ENCODE data around the gene FSTL5.
"Not testable (repeated sequence)": the region's sequence is repeated elsewhere in the genome, so short reads cannot be mapped to it uniquely, and the experiment has no call there.

FSTL5 gene

DNA sequence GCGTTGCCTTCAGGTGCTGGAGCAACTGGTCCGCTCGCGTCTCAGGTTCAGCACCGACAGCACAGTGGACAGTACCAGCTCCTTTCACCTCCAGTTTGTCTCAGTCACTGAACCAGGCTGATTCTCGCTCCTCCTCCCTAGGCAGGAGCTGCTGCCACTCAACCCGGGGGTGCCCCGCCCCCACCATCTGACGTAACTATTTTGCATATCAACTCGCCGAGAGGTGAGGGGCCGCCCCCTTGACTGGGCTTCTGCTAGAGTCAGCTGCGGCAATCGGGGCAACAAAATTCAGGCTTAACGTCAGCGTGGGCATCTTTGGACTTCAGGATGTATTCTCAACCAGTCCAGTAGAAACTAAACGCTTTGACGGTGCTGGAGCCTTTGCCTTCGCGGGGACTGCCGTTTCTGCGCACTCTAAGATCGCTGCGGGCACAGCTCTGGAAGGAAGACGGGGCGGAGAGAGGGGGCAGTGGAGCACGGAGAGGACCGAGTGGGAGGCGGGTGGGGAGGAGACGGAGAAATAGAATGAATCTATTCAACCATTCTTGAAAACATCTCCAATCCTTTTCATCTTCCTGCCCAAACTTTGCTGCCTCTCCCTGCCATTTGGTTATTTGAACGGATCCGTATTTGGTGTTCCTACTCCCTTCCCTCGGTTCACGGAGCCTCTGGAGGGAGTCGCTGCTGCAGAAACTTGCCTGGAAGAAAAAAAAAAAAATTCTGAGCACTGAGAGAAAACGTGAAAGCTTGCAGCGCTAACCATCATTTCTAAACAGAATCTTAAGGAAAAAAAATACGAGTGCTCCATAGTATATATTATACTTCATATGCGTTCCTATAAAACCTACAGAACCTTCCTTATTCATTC lies at the start of gene FSTL5:
TSS of gene FSTL5 (minus strand) at position 109 of the 868 bp plus-strand sequence. CDS start 52,604 bp downstream, outside the sequence.
- peaks cover 8% of the 10 kb centered on the region for H3K27me3 Mint-ChIP-seq
- no peaks in the 10 kb centered on the region for H3K9me3 Mint-ChIP-seq
- H3K4me3 Mint-ChIP-seq = peak within 1 kb of the TSS; percentile 35 to 82
- H3K27ac Mint-ChIP-seq = no peak within 1 kb of the TSS
- peaks cover 5% of the 10 kb centered on the region for H3K4me1 Mint-ChIP-seq
- peak; percentile 31 to 35 for DNase-seq
- ATAC-seq = peak; percentile 82

DNA sequence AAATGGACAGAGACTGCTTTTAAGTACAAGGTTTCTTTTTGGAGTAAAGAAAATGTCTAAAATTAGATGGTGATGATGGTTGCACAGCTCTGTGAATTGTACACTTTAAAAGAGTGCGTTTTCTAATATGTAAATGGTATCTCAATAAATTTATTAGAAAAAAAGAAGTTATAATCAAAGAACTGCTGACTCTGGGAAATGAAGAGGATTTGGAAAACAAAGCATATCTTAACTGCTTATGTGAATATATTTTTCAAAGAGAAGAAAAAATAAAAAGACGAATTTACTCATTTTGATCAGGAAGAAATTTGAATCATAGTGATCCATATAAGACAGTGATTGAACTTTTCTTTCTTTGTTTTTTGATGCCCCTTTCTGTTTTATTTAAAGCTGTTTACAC lies 45.9 kb upstream of the FSTL5 start:
- no peaks in the 10 kb centered on the region for H3K27me3 Mint-ChIP-seq
- no peaks in the 10 kb centered on the region for H3K4me1 Mint-ChIP-seq
- H3K4me3 Mint-ChIP-seq = no peak overlapping the region
- H3K27ac Mint-ChIP-seq = no peak overlapping the region
- no peak for ATAC-seq
- peaks cover 0 to 6% of the 10 kb centered on the region in 2 donors for H3K9me3 Mint-ChIP-seq
- DNase-seq = no peak

DNA sequence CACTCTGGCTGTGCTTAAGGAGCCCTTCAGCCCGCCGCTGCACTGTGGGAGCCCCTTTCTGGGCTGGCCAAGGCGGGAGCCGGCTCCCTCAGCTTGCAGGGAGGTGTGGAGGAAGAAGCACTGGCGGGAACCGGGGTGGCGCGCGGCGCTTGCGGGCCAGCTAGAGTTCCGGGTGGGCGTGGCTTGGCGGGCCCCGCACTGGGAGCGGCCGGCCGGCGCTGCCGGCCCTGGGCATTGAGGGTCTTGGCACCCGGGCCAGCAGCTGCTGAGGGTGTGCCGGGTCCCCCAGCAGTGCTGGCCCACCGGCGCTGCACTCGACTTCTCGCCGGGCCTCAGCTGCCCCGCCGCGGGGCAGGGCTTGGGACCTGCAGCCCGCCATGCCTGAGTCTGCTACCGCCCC lies 39.7 kb upstream of the FSTL5 start:
- H3K27ac Mint-ChIP-seq, H3K4me1 Mint-ChIP-seq, H3K9me3 Mint-ChIP-seq, H3K4me3 Mint-ChIP-seq, ATAC-seq, DNase-seq, H3K27me3 Mint-ChIP-seq: not testable (repeated sequence)

DNA sequence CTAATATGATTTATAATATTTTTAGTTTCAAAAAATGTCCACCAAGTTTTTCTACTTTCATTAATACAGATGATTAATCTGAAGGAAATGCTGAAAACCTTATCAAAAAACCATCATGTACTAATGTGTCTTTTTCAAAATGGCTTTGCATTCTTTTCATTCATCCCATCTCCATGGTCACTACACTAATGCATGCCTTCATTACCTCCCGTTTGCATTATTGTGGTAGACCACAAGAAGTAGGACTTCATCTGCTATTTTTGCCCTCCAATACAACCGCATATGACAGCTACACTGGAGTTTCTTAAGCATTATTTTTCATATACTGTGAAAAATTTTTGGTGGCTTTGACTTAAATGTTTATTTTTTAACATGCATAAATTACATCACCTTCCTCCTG lies 37.9 kb upstream of the FSTL5 start:
- no peak overlapping the region for H3K4me3 Mint-ChIP-seq
- ATAC-seq (no peak), DNase-seq (no peak)
- H3K4me1 Mint-ChIP-seq = no peaks in the 10 kb centered on the region
- H3K27me3 Mint-ChIP-seq = no peaks in the 10 kb centered on the region
- no peaks in the 10 kb centered on the region for H3K9me3 Mint-ChIP-seq
- no peak overlapping the region for H3K27ac Mint-ChIP-seq

DNA sequence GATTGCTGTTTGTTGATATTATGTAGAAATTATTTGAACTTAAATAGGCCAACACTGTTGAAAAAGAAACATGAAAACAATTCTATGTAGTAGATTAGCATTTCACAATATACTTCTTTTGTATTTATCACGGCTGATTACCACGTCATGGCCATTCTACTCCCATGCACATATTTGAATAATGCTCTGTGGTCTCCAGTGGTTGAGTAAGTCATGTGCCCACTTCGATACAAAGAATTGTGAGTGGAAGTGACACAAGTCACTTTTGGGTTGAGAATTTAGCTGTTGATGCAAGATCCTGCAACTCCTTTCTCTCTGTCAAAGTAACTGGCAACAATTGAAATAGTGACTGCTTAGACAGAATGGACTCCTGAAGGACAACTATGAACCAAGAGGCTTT lies 6.7 kb upstream of the FSTL5 start:
- Mint-ChIP-seq H3K27ac (no peak overlapping the region), H3K27me3 (no peaks in the 10 kb centered on the region), H3K4me1 (no peaks in the 10 kb centered on the region), H3K9me3 (no peaks in the 10 kb centered on the region), H3K4me3 (no peak overlapping the region)
- DNase-seq (no peak), ATAC-seq (no peak)

DNA sequence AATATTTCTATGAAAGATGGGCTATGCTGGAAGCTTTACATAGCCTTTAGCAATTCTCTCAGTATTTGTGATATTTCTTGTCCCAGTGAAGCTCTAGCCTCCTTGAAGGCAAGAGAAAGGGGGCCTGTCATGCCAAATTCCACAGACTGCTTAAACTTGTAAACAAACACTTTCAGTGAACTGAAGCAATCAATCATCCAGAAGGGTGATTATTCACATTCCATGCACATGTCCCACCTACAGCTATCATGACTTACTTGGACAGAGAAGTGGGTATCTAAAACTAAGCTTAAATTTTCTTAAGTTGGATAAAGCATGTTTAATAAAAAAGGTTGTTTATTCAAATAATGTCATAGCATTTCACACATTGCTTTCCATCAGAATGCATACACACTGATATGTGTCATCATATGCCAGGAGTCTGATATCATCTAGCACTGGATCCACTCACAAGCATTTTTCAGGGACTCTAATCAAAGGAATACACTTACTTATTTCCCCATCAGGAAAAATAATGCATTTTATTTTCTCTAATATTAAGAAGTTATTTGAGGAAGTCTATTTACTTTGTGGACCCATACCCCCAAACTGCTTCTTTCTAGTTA lies 1.2 kb upstream of the FSTL5 start:
- Mint-ChIP-seq H3K4me3 (no peak overlapping the region), H3K27ac (no peak overlapping the region), H3K9me3 (no peaks in the 10 kb centered on the region), H3K27me3 (peaks cover 8% of the 10 kb centered on the region), H3K4me1 (peaks cover 5% of the 10 kb centered on the region)
- ATAC-seq = no peak
- no peak for DNase-seq

DNA sequence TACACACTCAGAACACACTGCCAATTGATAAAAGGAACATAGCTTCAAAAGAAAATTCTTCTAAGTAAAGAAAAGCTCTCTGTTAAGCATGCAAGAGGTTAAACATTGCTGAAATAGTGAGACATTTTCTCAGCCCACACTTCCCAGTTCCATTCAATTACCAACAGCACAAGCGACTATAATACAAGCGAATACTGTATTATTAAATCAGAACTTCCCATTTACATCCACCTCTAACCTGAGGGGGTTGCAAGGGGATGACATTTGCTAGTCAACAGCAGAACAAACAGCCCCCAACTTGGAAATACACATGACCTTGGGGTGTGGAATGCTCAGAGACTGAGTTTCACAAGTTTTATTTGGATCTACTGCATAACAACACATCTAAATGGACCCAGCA lies 1.1 kb downstream of the FSTL5 start:
- Mint-ChIP-seq H3K4me1 (peaks cover 5% of the 10 kb centered on the region), H3K27ac (no peak overlapping the region), H3K27me3 (peaks cover 8% of the 10 kb centered on the region), H3K4me3 (no peak overlapping the region), H3K9me3 (no peaks in the 10 kb centered on the region)
- ATAC-seq (no peak), DNase-seq (no peak)

DNA sequence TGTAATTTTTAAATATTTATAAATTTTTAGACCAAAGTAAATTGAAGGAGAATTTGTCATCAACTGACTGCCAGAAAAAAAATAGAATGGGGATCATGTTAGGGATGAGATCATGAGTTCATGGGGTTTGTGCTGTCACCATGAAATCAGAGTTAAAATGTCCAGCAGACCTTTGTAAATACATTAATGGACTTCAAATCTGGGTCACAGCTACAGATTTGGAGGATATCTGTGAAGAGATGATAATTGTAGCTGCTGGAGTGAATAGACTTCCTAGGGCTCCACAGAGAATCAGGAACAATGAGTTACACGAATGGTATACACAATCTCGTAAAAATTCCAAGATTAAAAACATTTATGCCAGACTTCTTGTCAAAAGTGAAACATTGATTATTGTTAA lies 6.6 kb downstream of the FSTL5 start:
- Mint-ChIP-seq H3K4me1 (no peaks in the 10 kb centered on the region), H3K9me3 (no peaks in the 10 kb centered on the region), H3K4me3 (no peak overlapping the region), H3K27ac (no peak overlapping the region), H3K27me3 (no peaks in the 10 kb centered on the region)
- no peak for ATAC-seq
- no peak for DNase-seq

DNA sequence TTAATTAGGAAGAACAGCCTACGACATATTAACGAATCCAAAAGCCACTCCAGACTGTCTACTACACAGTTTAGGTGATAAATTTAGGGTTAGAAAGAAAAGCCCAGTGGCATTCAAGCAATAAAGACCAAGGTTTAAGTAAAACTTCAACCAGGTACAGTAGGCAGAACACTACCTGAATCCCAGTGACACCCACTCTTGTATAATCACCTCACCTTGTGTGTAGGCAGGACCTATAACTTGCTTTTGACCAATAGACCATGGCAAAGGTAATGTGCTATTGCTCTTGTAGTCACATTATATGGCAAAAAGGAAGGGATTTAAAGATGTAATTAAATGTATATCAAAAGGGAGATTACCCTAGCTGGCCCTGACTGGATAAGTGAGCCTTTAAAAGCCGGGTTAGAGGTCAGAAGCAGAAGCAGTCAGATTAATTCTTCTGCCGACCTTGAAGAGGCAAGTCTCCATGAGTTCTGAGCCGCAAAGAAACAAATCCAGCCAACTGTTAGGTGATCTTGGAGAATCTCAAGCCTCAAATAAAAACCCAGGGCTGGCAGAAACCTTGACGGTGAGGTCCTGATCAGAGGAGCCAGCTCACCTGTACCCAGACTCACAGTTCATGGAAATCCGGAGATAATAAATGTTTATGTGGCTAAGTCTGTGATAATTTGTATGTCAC lies 8.8 kb downstream of the FSTL5 start:
- Mint-ChIP-seq H3K9me3 (no peaks in the 10 kb centered on the region), H3K27me3 (no peaks in the 10 kb centered on the region), H3K4me1 (no peaks in the 10 kb centered on the region), H3K4me3 (no peak overlapping the region), H3K27ac (no peak overlapping the region)
- DNase-seq (no peak), ATAC-seq (no peak)

DNA sequence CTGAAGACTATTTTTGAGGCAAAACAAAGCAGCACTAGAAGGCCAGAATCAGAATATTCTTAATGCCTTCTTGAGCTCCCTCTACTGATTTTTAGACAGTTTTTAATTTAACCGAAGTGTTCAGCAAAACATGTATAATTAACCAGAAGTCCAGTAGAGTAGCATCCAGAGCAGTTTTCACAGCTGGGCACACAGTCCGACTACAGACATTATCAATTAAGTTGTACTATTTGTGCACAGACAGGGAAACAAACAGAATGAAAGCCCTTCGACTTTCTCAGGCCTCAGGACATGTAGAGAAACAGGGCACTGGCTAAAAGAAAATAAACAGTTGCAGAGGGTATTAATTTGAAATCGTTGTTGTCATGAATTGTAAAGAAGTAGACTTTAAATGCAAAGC lies 11.9 kb downstream of the FSTL5 start:
- no peak for DNase-seq
- no peaks in the 10 kb centered on the region for H3K9me3 Mint-ChIP-seq
- no peak overlapping the region for H3K27ac Mint-ChIP-seq
- no peaks in the 10 kb centered on the region for H3K4me1 Mint-ChIP-seq
- no peaks in the 10 kb centered on the region for H3K27me3 Mint-ChIP-seq
- no peak for ATAC-seq
- no peak overlapping the region for H3K4me3 Mint-ChIP-seq

DNA sequence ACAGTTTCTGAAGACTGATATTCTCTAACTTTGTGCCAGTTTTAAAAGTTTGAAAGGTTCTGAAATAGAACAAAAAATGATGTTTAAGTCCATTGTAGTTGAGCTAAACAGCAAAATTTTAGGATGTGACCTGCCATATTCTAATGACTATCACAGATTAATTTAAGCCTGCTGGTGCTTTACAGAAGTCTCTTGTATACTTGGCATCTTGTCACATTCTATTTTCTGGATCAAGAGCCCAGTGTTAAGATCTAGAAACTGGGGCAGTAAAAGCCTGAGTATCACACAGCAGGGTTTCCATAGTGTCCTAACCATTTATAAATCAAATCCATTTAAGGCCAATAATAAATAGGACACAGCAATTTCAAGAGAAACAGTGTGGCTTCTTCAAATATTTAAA lies 12.4 kb downstream of the FSTL5 start:
- DNase-seq (no peak), ATAC-seq (no peak)
- Mint-ChIP-seq H3K27me3 (no peaks in the 10 kb centered on the region), H3K9me3 (no peaks in the 10 kb centered on the region), H3K4me1 (no peaks in the 10 kb centered on the region), H3K27ac (no peak overlapping the region), H3K4me3 (no peak overlapping the region)

DNA sequence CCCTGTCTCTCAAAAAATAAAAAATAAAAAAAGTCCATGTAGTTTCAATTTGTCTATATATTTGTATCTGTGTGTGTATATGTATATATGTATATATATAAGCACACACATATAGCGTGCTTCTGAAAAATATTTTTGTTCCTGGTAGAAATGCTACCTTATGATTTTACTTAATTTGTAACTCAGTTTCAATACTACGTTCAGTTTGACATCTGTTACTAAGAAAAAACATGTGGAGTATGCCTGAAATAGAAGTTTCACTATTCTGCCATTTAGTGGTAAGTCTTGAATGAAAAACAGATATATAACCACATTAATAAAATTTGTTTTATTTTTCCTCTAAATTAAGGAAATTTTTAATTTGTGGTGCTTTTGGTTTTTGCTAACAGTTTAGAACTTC lies 14.2 kb downstream of the FSTL5 start:
- H3K9me3 Mint-ChIP-seq = no peaks in the 10 kb centered on the region
- no peaks in the 10 kb centered on the region for H3K4me1 Mint-ChIP-seq
- no peak overlapping the region for H3K4me3 Mint-ChIP-seq
- H3K27me3 Mint-ChIP-seq = no peaks in the 10 kb centered on the region
- DNase-seq (no peak), ATAC-seq (no peak)
- H3K27ac Mint-ChIP-seq = no peak overlapping the region

DNA sequence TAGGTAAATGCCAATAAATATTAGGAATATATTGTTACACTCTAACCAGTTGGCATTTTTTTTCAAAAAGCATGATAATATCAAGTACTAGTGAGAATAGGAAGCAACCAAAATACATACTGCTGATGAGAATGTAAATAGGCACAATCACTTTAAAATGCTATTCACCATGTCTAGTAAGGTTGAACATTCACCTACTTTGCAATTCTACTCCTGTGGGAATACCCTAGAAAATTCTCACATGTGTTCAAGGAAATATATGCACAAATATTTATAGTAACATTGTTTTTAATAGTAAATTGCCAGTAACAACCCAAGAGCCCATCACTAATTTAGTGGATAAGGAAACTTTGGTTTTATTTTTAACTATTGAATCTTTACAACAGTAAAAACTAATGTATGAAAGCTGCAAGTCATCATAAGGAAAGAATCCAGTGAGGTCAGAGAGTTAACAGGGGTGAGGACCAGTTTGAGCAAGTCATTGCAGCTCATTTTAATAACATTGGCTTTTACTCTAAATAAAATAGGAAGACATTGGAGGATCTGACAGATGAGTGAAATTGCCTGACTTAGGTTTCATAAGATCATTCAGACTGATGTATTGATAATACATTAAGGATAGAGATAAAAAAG lies 23.6 kb downstream of the FSTL5 start:
- DNase-seq (no peak), ATAC-seq (no peak)
- peaks cover 0 to 21% of the 10 kb centered on the region in 2 donors for H3K9me3 Mint-ChIP-seq
- H3K4me1 Mint-ChIP-seq = no peaks in the 10 kb centered on the region
- H3K4me3 Mint-ChIP-seq = no peak overlapping the region
- H3K27ac Mint-ChIP-seq = no peak overlapping the region
- H3K27me3 Mint-ChIP-seq = no peaks in the 10 kb centered on the region

DNA sequence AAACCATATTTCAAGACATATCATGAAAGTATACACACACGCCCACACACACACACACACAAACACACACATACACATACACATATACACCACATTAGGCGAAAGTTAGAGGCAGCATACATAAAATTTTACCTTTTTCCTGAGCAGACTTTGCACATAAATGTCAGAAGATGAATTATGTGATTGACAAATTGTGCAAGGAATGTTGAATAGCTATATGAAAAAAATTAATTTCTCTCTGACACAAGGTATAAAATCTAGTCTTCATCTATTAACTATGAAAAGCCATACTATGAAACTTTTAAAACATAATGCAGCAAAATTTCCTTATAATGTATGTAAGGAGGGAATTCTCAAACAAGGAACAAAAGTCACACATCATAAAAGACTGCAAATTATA lies 24.4 kb downstream of the FSTL5 start:
- ATAC-seq = no peak
- H3K9me3 Mint-ChIP-seq = peaks cover 0 to 21% of the 10 kb centered on the region in 2 donors
- H3K27ac Mint-ChIP-seq = no peak overlapping the region
- no peaks in the 10 kb centered on the region for H3K27me3 Mint-ChIP-seq
- no peak for DNase-seq
- no peak overlapping the region for H3K4me3 Mint-ChIP-seq
- no peaks in the 10 kb centered on the region for H3K4me1 Mint-ChIP-seq

DNA sequence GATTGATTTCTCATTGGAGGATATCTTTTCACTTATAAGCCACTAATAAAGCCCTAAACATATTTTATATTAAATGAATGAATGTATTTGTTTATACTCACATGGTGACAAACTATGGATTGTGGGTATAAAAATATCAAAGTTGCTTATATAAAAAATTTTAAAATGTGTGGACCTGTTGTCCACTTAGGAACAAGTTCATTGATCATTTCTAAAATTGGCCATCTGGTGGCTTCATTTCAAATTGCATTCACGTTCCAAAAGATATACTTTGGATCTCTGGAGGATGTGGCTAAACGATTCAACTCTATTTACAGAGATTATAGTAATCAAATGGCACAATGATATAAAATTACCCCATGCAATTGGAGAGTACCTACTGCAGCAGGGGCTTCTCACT lies 32.5 kb downstream of the FSTL5 start:
- H3K27ac Mint-ChIP-seq = no peak overlapping the region
- ATAC-seq (no peak), DNase-seq (no peak)
- no peaks in the 10 kb centered on the region for H3K9me3 Mint-ChIP-seq
- no peaks in the 10 kb centered on the region for H3K4me1 Mint-ChIP-seq
- no peaks in the 10 kb centered on the region for H3K27me3 Mint-ChIP-seq
- H3K4me3 Mint-ChIP-seq = no peak overlapping the region

DNA sequence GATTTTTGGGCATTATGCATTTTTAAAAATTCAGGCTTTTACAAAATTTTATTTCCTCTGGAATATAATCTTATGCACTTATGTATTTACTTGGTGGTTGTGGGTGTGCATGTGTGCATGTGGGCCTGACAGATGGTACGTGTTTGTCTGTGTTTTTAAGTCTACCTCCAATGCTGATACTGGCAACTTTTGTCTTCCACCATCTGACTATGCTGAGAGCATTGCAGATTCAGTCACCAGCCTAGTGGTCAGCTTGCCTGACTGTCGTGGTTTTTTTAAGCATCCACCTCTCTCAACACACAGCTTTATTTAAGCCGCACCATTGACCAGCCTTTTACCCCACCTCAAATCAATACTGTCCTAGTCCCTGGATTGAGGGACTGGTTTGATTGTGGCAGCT lies 37.1 kb downstream of the FSTL5 start:
- ATAC-seq = no peak
- H3K27ac Mint-ChIP-seq = no peak overlapping the region
- H3K4me1 Mint-ChIP-seq = no peaks in the 10 kb centered on the region
- no peak overlapping the region for H3K4me3 Mint-ChIP-seq
- H3K27me3 Mint-ChIP-seq = no peaks in the 10 kb centered on the region
- no peak for DNase-seq
- H3K9me3 Mint-ChIP-seq = no peaks in the 10 kb centered on the region
